ENCODE data around the gene GPS1. TPM values are rescaled to one million over a fixed set of nuclear protein-coding genes. Genes with fewer than 3 reads are reported as not detected.

Gene GPS1
- total RNA-seq, 3 donors from 2014 or later (not counting 1 experiment from before 2014, with no cell fraction given) = 78.9 to 87.6 (median 85.3) TPM

DNA sequence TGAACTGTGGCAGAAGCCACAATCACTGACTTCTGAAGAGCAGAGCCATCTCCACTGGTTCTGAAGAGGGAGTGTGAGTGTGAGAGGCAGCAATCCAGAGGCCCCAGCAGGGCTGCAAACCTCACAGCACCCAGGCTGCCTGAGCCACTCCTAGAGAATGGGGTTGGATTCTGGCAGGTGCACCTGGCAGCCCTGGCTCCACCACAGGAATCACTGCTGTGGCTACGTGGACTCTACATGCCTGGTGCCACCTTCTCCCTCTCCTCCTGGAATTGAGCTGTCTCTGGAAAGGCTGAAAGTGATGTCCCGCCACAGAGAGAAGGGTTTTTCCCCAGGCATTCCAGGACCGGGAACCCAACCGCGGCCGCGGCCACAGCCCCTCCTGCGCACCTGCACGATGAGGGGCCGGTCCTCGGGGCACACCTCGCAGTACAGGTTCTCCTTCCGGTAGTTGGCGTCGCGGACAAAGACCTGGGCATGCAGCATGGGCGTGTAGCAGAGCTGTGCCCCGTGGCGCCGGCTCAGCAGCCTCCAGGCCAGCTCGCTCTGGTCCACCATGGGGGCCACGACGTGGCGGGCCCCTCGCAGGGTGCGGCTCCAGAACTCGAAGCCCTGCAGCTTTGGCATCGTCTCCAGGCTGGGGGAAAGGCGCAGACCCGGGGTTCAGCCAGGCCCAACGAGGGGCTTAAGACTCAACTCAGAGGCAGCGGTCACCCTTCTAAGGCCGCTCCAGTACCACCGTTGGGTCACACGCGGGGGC lies 12.9 kb downstream of the GPS1 start:
- intact Hi-C loops (cut with micrococcal nuclease) = no loop called here
- Mint-ChIP-seq H3K9me3 (no peaks in the 10 kb centered on the region), H3K4me3 (peak overlapping the region; percentile 75), H3K27ac (peak overlapping the region; percentile 38 to 56), H3K4me1 (peaks cover 4 to 19% of the 10 kb centered on the region in 2 donors), H3K36me3 (no peaks in the 10 kb centered on the region), H3K27me3 (ENCODE audit: low read depth in 2 of 2) (no peaks in the 10 kb centered on the region)
- TF ChIP-seq CTCF (IDR thresholded peaks at IDR 0.05) = no peak
- H3K9me3 ChIP-seq (ENCODE audit: control insufficient read depth, insufficient read depth, low read length) = no peaks in the 10 kb centered on the region
- H3K4me3 ChIP-seq (ENCODE audit: low read length) = peak overlapping the region; percentile 63
- peak overlapping the region; percentile 58 for H3K27ac ChIP-seq (ENCODE audit: low read length)
- ATAC-seq (no peak), DNase-seq (no peak)
- WGBS (ENCODE audit: insufficient coverage) = 53% methylated on average over 36 of the region's 36 CpGs
- H3K27me3 ChIP-seq (ENCODE audit: control insufficient read depth, insufficient read depth, low read length) = no peaks in the 10 kb centered on the region
- H3K36me3 ChIP-seq (ENCODE audit: control insufficient read depth, insufficient read depth, low read length) = peaks cover 18% of the 10 kb centered on the region
- peaks cover 30% of the 10 kb centered on the region for H3K4me1 ChIP-seq (ENCODE audit: control insufficient read depth, insufficient read depth, low read length)

DNA sequence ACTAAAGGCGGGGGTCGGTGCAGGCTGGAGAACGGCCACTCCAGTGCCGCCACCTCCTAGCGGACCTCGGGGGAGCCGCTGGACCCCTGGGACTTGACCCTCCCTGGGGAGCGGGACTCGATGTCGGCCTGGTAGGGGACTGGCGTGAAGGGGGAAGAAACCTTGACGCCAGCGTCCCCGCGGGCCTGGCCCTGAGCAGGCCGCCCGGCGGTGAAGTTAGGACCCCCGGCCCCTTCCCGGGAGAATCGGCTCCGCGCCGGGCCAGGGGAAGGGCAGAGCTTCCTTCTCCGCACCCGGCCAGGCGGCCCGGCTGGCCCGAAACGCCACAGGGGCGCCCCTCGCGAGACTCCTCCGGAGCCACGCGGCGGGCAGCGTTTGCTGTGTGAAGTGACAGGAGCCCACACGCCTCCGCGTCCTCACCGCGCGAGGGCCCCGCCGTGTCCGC lies 13.5 kb downstream of the GPS1 start:
- DNase-seq = no peak
- H3K27ac Mint-ChIP-seq = peak overlapping the region in 1 of 2 donors; percentile 56
- peak overlapping the region; percentile 75 for H3K4me3 Mint-ChIP-seq
- Histone ChIP-seq H3K27ac (ENCODE audit: low read length) (peak overlapping the region; percentile 58), H3K4me1 (ENCODE audit: control insufficient read depth, insufficient read depth, low read length) (peaks cover 30% of the 10 kb centered on the region), H3K27me3 (ENCODE audit: control insufficient read depth, insufficient read depth, low read length) (no peaks in the 10 kb centered on the region), H3K4me3 (ENCODE audit: low read length) (peak overlapping the region; percentile 63), H3K36me3 (ENCODE audit: control insufficient read depth, insufficient read depth, low read length) (peaks cover 18% of the 10 kb centered on the region), H3K9me3 (ENCODE audit: control insufficient read depth, insufficient read depth, low read length) (no peaks in the 10 kb centered on the region)
- intact Hi-C loops (cut with micrococcal nuclease) = no loop called here
- no peaks in the 10 kb centered on the region for H3K36me3 Mint-ChIP-seq
- no peaks in the 10 kb centered on the region for H3K9me3 Mint-ChIP-seq
- WGBS (ENCODE audit: insufficient coverage) = 1% methylated on average over 47 of the region's 47 CpGs
- ATAC-seq = peak; percentile 65 to 70 (median 70)
- no peak for TF ChIP-seq CTCF (IDR thresholded peaks at IDR 0.05)
- H3K27me3 Mint-ChIP-seq (ENCODE audit: low read depth in 2 of 2) = no peaks in the 10 kb centered on the region
- H3K4me1 Mint-ChIP-seq = peaks cover 4 to 16% of the 10 kb centered on the region in 2 donors

GRCh38 chr17:82065638-82066303 lies 14.1 kb downstream of the GPS1 start, which contains the start of gene DUS1L:
Gene DUS1L, minus strand, starts transcription at chr17:82065804. Its CDS starts 745 bp downstream, at chr17:82065059.
- no peak for TF ChIP-seq CTCF (IDR thresholded peaks at IDR 0.05)
- H3K27ac Mint-ChIP-seq = peak within 1 kb of the TSS; percentile 77 to 80
- Histone ChIP-seq H3K4me1 (ENCODE audit: control insufficient read depth, insufficient read depth, low read length) (peaks cover 30% of the 10 kb centered on the region), H3K9me3 (ENCODE audit: control insufficient read depth, insufficient read depth, low read length) (no peaks in the 10 kb centered on the region), H3K27me3 (ENCODE audit: control insufficient read depth, insufficient read depth, low read length) (no peaks in the 10 kb centered on the region), H3K27ac (ENCODE audit: low read length) (peak within 1 kb of the TSS; percentile 91), H3K36me3 (ENCODE audit: control insufficient read depth, insufficient read depth, low read length) (peaks cover 12% of the 10 kb centered on the region), H3K4me3 (ENCODE audit: low read length) (peak within 1 kb of the TSS; percentile 71)
- H3K4me1 Mint-ChIP-seq = peaks cover 4 to 13% of the 10 kb centered on the region in 2 donors
- H3K9me3 Mint-ChIP-seq = no peaks in the 10 kb centered on the region
- intact Hi-C loops (cut with micrococcal nuclease) = no loop called here
- peak within 1 kb of the TSS; percentile 86 for H3K4me3 Mint-ChIP-seq
- ATAC-seq (peak; percentile 91 to 94 (median 91)), DNase-seq (peak; percentile 74 to 87)
- 10% methylated on average over 88 of the region's 88 CpGs for WGBS (ENCODE audit: insufficient coverage)
- H3K36me3 Mint-ChIP-seq = no peaks in the 10 kb centered on the region
- no peaks in the 10 kb centered on the region for H3K27me3 Mint-ChIP-seq (ENCODE audit: low read depth in 2 of 2)
